Umbilical cord (tissue), 2 donors: Measurements from ENCODE around the gene LSM10. TPM values are rescaled to one million over a fixed set of nuclear protein-coding genes. Genes with fewer than 3 reads are reported as not detected.

Experiments used
- DNase-seq: peaks from one replicate; pipeline ENCODE4 v3.0.0-alpha.2; 2015; ENCODE audit warnings: low spot score
- total RNA-seq: library from RNA; depleted of rRNA; stranded (reverse); fragments of >200 nt; gene quantifications from one replicate; pipeline ENCODE4 v1.2.3, GENCODE V29; 2014; ENCODE audit warnings: low replicate concordance; ENCODE audit not compliant: insufficient read depth

LSM10 gene
- total RNA-seq, 1 donor from 2014 or later, result 10.4 TPM

GRCh38 chr1:36383240-36383639 is 14.5 kb downstream of the LSM10 start:
- no peak for DNase-seq

DNA sequence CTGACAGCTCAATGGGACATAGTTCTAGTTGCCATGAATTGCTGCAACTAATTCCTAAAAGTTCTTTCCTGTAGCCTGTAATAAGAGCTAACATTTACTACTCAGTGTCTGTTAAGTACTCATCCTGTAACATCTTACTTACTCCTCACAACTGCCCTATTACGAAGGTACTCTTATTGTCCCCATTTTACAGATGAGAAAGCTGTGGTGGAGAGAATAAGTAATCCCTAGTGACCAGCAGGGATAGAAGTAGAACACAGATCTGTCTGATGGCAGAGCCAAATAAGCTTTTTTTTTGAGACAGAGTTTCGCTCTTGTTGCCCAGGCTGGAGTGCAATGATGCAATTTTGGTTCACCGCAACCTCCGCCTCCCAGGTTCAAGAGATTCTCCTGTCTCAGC is 15.0 kb downstream of the LSM10 start:
- DNase-seq, result no peak

DNA sequence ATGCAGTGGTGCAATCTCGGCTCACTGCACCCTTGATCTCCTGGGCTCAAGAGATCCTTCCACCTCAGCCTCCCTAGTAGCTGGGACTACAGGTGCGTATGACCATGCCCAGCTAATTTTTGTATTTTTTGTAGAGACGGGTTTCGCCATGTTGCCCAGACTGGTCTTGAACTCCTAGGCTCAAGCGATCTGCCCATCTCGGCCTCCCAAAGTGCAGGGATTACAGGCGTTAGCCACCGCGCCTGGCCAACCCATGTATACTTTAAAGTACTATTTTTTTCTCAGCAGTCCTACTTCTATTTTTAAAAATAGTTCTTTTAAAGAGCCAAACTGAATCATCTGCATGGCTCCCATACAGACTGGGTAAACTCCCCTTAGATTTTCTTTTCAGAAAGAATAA is 15.5 kb downstream of the LSM10 start:
- DNase-seq, result no peak

GRCh38 chr1:36381405-36381804 is 16.3 kb downstream of the LSM10 start:
- no peak for DNase-seq

GRCh38 chr1:36380782-36381181 is 16.9 kb downstream of the LSM10 start:
- no peak for DNase-seq

DNA sequence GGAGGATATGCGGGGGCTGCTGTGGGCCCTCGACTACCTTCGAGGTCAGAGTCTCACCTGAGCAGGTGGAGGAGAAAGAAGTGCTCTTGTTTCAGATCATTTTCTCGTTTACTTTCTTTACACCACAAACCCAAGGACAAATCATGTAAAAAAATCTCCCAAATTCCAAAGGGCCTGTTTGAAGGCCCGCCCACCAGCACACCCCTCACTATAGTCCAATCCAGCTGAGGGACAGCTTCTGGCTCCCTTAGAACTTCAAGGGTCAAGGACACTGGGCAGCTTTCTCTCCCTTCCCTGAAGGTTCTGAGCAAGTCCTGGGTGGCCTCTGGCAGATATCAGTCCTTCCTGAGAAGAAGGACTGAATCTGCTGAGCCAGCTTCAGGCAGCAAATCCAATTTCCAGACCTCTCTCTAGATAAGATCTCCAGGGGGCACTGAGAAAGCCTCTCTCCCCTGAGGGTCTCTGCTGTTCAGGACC is 17.5 kb downstream of the LSM10 start:
- DNase-seq, result no peak

GRCh38 chr1:36377791-36378492 is 19.8 kb downstream of the LSM10 start:
- no peak for DNase-seq

DNA sequence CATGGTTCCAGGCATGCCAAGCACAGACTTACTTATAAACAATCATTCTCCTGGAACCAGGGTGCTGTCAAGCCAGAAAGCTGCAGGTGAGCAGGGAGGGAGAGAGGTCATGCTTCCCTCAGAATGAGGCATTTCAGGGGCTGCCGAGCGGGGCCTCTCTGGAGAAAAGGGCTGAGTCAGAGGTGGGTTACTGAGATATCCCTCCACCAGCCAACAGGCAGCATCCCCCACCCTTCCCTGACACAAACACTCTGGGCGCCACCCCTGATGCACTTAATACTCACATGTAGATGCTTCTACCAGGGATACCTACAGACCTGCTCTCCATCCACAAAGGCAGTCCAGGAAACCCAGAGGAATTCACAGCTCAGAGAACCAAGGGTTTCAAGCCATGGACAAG is 25.1 kb downstream of the LSM10 start:
- no peak for DNase-seq

DNA sequence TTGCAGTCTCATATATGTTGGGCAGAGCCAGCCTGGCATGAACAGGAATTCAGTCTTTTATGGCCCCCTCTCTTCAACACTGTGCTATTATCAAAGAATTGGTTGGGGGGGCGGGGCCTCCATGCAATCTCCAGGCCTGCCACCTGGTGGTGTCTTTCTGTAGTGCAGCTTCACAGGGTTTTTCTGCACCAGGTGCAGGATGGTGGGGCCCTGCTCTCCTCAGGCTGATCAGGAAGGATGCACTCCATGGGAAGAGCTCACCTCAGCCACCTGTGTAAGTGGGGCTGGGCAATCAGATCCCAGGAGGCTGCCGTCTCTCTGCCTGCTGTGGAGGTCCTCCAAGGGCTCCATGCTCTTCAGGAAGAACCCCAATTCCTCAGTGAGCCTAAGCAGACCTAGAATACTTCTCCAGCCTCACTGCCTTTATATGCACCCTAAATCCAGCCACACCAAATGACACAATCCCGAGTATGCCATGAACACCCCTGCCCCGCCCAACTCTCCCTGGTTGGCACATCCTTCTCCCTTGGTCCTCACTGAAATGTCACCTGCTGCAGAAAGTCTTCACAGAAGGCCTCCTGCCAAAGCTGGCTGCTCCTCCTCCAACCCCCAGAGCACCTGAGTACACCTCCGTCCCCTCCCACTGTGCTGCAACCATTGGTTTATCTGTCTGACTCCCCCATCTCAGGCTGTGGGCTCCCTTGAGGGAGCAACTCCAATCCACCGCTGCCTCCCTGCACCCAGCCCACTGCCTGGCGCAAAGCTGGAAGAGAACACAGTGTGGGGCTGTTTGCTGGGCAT is 28.4 kb downstream of the LSM10 start:
- DNase-seq, result peak; percentile 69

GRCh38 chr1:36367798-36368197 is 29.9 kb downstream of the LSM10 start:
- DNase-seq, result no peak

DNA sequence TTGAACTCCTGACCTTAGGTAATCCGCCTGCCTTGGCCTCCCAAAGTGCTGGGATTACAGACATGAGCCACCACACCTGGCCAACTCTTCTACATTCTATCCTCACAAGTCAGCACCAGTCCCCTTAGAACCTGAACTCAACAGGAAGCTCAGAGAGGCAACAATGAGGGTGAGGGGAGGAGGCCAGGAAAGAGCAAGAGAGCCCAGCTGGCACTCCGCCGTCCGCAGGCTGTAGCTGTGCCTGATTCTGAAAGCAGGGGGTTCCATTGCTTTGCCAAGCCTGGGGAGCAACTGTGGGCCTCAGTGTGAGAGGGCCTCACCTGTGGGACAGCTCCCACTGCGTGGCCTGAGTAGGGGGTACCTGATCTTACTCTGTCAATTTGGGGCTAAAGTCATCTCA is 30.6 kb downstream of the LSM10 start:
- no peak for DNase-seq

DNA sequence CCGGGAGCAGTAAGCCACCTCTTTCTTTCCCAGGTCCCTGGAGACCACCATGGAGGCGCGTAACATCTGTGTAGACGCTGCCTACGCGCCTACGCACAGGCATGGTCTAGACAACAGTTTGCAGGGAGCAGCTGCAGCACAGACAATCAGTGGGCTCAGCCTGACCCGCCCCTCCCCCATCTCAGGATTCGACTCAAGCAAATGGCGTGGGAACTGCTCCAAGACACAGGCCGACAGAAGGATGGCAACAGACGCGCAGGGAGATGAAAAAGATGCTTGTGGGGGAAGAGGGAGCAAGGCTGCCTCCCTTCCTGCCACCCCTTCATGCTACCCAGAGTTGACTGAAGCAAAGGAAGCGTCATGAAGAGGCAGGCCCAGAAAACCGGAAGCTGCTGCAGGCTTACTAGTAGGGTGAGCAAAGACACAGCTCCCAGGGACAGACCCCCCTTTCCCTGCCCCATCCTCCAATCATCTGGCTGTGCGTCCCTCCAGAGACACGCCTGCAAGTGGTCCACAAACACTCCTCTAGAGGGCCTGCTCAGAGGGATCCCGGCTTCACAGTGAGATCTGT is 31.5 kb downstream of the LSM10 start:
- peak; percentile 73 for DNase-seq

GRCh38 chr1:36365381-36365780 is 32.3 kb downstream of the LSM10 start:
- DNase-seq, result peak; percentile 89

DNA sequence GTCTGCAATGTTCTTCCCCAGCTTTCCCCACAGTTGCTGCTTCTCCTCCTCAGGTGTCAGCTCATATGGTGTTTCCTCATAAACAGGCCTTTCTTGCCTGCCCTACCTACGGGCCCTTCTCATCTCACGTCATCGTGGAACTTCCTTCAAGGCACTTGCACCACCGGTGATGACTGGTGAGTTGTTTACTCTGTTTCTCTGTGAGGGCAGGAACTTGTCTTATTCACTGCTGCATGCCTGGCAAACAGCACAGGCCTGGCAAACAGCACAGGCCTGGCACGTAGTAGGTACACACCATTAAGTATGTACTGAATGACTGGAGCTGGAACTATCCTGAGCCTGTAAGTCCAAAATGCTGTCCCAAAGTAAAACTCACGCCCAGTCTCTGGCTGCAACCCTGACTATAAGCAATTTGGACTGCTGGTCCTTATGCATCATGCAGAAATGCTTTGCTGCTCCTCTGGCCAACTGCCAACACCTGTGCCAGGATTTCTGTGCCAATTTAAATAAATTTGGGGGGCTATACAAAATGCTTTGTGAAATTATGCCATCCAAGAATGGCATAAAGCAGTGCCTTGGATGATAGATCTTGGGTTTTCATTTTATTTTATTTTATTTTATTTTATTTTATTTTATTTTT is 37.7 kb downstream of the LSM10 start:
- no peak for DNase-seq

DNA sequence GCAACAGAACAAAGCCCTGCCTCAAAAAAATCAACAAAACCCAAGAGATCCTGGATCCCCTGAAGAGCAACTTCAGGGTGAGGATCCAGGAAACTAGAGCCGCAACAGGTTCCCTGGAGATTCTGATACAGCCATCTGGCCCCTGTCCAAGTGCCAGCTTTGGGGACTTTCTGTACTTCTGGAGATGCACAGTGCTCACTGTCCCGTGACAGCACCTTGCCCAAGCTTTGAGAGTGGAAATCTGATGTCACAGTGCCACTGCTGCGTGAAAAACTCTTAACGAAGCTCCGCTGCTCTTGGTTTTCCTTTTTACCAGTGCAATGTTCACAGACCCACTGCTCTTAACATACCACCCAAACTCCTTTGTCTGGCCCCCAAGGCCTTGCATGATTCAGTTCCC is 38.3 kb downstream of the LSM10 start:
- DNase-seq, result no peak

GRCh38 chr1:36358514-36359084 is 39.1 kb downstream of the LSM10 start:
- no peak for DNase-seq

DNA sequence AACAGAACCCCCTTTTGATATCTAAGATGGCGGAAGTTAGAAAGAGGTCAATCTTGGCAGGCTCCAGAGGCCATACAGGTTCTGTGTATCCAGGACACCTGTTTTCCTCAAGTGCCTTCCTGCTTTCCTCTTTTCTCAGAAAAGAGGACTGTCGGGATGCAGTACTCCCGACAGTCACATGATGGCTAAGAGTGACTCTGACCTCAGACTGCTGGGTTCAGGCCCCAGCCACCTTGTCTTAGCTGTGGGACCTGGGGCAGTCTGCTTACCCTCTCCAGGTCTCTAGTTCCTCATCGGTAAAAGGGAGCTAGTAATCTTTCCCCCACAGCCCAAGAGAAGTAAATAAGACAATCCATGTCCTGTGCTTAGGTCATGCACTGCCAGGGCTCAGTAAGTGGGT is 41.9 kb downstream of the LSM10 start:
- no peak for DNase-seq

DNA sequence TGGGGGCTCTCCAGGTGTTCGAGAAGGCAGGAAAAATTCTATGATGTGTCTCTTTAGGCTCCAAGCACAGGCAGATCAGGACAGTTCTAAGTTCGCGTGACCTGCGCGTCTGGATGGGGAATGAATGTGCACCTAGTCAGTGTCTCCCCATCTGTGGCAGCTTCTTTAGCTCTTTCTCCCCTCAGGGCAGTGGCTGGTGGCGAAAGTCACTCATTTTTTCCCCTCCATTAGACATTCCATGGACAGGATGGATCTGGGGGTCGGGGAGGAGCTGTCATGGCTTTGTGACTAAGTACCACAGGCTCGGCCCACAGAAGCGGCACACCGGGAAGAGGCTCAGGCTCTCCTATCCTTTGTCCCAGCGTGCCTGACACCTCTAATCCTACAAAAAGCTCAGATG is 43.2 kb downstream of the LSM10 start:
- DNase-seq, result no peak

DNA sequence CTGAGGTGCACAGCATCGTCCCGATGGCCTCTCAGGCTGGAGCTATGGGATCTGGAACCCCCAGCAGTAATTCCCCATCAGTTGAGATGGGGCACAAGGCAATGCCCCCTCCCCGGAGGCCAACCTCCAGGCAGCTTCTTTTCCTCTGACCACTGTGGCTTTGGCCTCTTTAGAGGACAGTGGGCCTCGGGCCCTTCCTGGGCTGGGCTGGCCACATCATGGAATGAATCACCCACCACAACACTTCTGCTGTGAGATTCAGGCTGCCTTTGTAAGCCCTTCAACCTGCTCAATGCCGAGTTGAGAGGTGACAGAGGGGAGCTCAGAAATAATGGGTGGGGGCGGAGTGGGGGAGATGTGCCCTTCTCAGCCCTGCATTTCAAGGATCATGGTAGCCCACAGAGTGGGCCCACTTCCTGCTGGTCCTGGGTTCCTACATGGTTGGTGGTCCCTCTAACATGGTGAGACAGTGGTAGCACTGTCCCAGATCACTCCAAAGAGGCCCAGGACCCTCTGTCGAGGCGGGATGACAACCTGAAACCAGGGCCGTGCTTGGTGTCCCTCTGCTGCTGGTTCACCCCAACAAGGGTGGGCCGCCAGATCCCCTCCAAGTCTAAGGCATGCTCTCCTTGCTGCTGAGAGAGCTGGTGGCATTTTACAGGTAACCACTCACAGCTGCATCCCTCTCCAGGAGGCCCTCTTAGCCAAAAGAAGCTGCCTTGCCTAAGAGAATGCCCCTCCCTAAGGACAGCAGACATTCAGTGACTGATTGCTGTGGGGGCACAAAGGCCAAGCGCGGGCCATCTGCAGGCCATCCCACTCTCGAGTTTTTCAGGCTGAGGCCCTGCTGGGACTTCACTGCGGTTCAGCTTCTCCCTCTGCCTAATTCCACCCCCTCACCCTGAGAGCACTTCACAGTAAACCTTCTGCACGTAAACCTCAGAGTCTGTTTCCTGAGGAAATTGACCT is 44.5 kb downstream of the LSM10 start:
- DNase-seq, result no peak

- peak; percentile 44 for DNase-seq
These were observed 45.4 kb downstream of the LSM10 start for GRCh38 chr1:36352125-36352909.
